Activated CD4-positive, alpha-beta T cell treated with anti-CD3 and anti-CD28 coated beads, Interleukin-2, amount 10 ng/mL, durations not matched to agents 7 days and 5 days (primary cell): ENCODE results near the gene TTLL11. TPM values are rescaled to one million over a fixed set of nuclear protein-coding genes. Genes with fewer than 3 reads are reported as not detected.
"Not testable (repeated sequence)": the region's sequence is repeated elsewhere in the genome, so short reads cannot be mapped to it uniquely, and the experiment has no call there.

Experiments
- CTCF ChIA-PET: fragments of 350-600 bp; sonication (Branson Sonifier 250); formaldehyde crosslinking; loops from one replicate; lab custom pipeline; 2021; ENCODE audit warnings: antibody characterized with exemption; lab: Charles Lee
- POLR2A ChIA-PET: fragments of 350-600 bp; sonication (Branson Sonifier 250); formaldehyde crosslinking; loops from one replicate; lab custom pipeline; 2021; ENCODE audit warnings: antibody characterized with exemption; lab: Charles Lee
- DNase-seq: peaks from one replicate; pipeline ENCODE4 v3.0.0-alpha.2; 2020
- H3K27ac Mint-ChIP-seq: one replicate; pipeline ENCODE4 v1.8.0; 2021; ENCODE audit warnings: mild to moderate bottlenecking, moderate library complexity, mixed read lengths
- H3K27me3 Mint-ChIP-seq: one replicate; pipeline ENCODE4 v1.8.0; 2021; ENCODE audit warnings: mixed read lengths
- H3K36me3 Mint-ChIP-seq: one replicate; pipeline ENCODE4 v1.8.0; 2021; ENCODE audit warnings: low read depth, mixed read lengths
- H3K4me1 Mint-ChIP-seq: one replicate; pipeline ENCODE4 v1.8.0; 2021; ENCODE audit warnings: mixed read lengths
- H3K4me3 Mint-ChIP-seq: one replicate; pipeline ENCODE4 v1.8.0; 2021; ENCODE audit warnings: mild to moderate bottlenecking, moderate library complexity, mixed read lengths
- H3K9me3 Mint-ChIP-seq: one replicate; pipeline ENCODE4 v1.8.0; 2021; ENCODE audit warnings: mixed read lengths
- total RNA-seq, 2 experiments: library from RNA; stranded (reverse); gene quantifications; one replicate each; pipeline ENCODE4 v1.2.3, GENCODE V29; 2021

Gene TTLL11
- total RNA-seq, 2 experiments from 2014 or later: 2.6 to 3.1 TPM

- POLR2A ChIA-PET: no interaction called here
- no peaks in the 10 kb centered on the region for H3K27me3 Mint-ChIP-seq
Observed at GRCh38 chr9:122080986-122081385, 12.1 kb downstream of the TTLL11 start.

GRCh38 chr9:122078557-122078956 lies 14.6 kb downstream of the TTLL11 start:
- POLR2A ChIA-PET: no interaction called here

More at GRCh38 chr9:122080986-122081385, 12.1 kb downstream of the TTLL11 start:
- H3K4me1 Mint-ChIP-seq: no peaks in the 10 kb centered on the region
- H3K9me3 Mint-ChIP-seq: peaks cover 11% of the 10 kb centered on the region
- no peak overlapping the region for H3K27ac Mint-ChIP-seq
- H3K4me3 Mint-ChIP-seq: no peak overlapping the region
- CTCF ChIA-PET: no interaction called here
- DNase-seq: no peak
- peaks cover 7% of the 10 kb centered on the region for H3K36me3 Mint-ChIP-seq

GRCh38 chr9:122076773-122077172 lies 16.3 kb downstream of the TTLL11 start:
- Mint-ChIP-seq H3K4me3 (no peak overlapping the region), H3K27me3 (no peaks in the 10 kb centered on the region), H3K4me1 (no peaks in the 10 kb centered on the region), H3K36me3 (peaks cover 7% of the 10 kb centered on the region), H3K9me3 (peaks cover 11% of the 10 kb centered on the region), H3K27ac (no peak overlapping the region)
- ChIA-PET POLR2A (no interaction called here), CTCF (no interaction called here)
- DNase-seq: no peak

More at GRCh38 chr9:122078557-122078956, 14.6 kb downstream of the TTLL11 start:
- Mint-ChIP-seq H3K4me3 (no peak overlapping the region), H3K36me3 (peaks cover 7% of the 10 kb centered on the region), H3K4me1 (no peaks in the 10 kb centered on the region), H3K9me3 (peaks cover 11% of the 10 kb centered on the region), H3K27me3 (no peaks in the 10 kb centered on the region), H3K27ac (no peak overlapping the region)
- DNase-seq: no peak
- CTCF ChIA-PET: interaction anchor here (1.5 to 1.7 kb wide), 2 partner anchors 11 to 21 kb away, joined by 3 to 5 read pairs; no protein-coding TSS in a partner anchor

- Mint-ChIP-seq H3K9me3 (peaks cover 11% of the 10 kb centered on the region), H3K4me3 (no peak overlapping the region), H3K36me3 (peaks cover 7% of the 10 kb centered on the region), H3K27ac (no peak overlapping the region), H3K27me3 (no peaks in the 10 kb centered on the region), H3K4me1 (no peaks in the 10 kb centered on the region)
- no peak for DNase-seq
- CTCF ChIA-PET: no interaction called here
- POLR2A ChIA-PET: no interaction called here
Observed at GRCh38 chr9:122076117-122076516, 17.0 kb downstream of the TTLL11 start.

- H3K4me1 Mint-ChIP-seq: no peaks in the 10 kb centered on the region
- H3K27me3 Mint-ChIP-seq: no peaks in the 10 kb centered on the region
- peaks cover 11% of the 10 kb centered on the region for H3K9me3 Mint-ChIP-seq
- H3K27ac Mint-ChIP-seq: no peak overlapping the region
- H3K4me3 Mint-ChIP-seq: no peak overlapping the region
- no peak for DNase-seq
- POLR2A ChIA-PET: no interaction called here
- CTCF ChIA-PET: interaction anchor here (0.6 kb wide), 1 partner anchor 111 kb away, joined by 3 read pairs; no protein-coding TSS in a partner anchor
- peaks cover 7% of the 10 kb centered on the region for H3K36me3 Mint-ChIP-seq
Observed at GRCh38 chr9:122075135-122076030, 17.7 kb downstream of the TTLL11 start.

- Mint-ChIP-seq H3K4me3 (no peak overlapping the region), H3K27me3 (no peaks in the 10 kb centered on the region), H3K9me3 (peaks cover 3% of the 10 kb centered on the region), H3K27ac (no peak overlapping the region), H3K36me3 (no peaks in the 10 kb centered on the region), H3K4me1 (no peaks in the 10 kb centered on the region)
- CTCF ChIA-PET: interaction anchor here (1.0 kb wide), 1 partner anchor 9 kb away, joined by 4 read pairs; no protein-coding TSS in a partner anchor
- DNase-seq: no peak
- POLR2A ChIA-PET: no interaction called here
Observed at GRCh38 chr9:122071715-122072114, 21.4 kb downstream of the TTLL11 start.

GRCh38 chr9:122070728-122071515 lies 22.2 kb downstream of the TTLL11 start:
- Mint-ChIP-seq H3K4me3 (no peak overlapping the region), H3K4me1 (no peaks in the 10 kb centered on the region), H3K27ac (no peak overlapping the region), H3K9me3 (no peaks in the 10 kb centered on the region), H3K27me3 (no peaks in the 10 kb centered on the region), H3K36me3 (no peaks in the 10 kb centered on the region)
- POLR2A ChIA-PET: no interaction called here
- DNase-seq: no peak
- CTCF ChIA-PET: no interaction called here

GRCh38 chr9:122066680-122067079 lies 26.4 kb downstream of the TTLL11 start:
- CTCF ChIA-PET, H3K9me3 Mint-ChIP-seq, H3K36me3 Mint-ChIP-seq, H3K27me3 Mint-ChIP-seq, POLR2A ChIA-PET, H3K4me3 Mint-ChIP-seq, H3K4me1 Mint-ChIP-seq, H3K27ac Mint-ChIP-seq, DNase-seq: not testable (repeated sequence)

GRCh38 chr9:122065923-122066629 lies 27.0 kb downstream of the TTLL11 start:
- Mint-ChIP-seq H3K9me3 (no peaks in the 10 kb centered on the region), H3K27me3 (no peaks in the 10 kb centered on the region), H3K27ac (no peak overlapping the region), H3K36me3 (no peaks in the 10 kb centered on the region), H3K4me3 (no peak overlapping the region), H3K4me1 (no peaks in the 10 kb centered on the region)
- CTCF ChIA-PET: no interaction called here
- POLR2A ChIA-PET: no interaction called here
- no peak for DNase-seq

- no peaks in the 10 kb centered on the region for H3K27me3 Mint-ChIP-seq
- H3K36me3 Mint-ChIP-seq: no peaks in the 10 kb centered on the region
- no peak for DNase-seq
- ChIA-PET CTCF (interaction anchor here (0.7 to 1.1 kb wide), 2 partner anchors 13 to 121 kb away, joined by 3 read pairs; no protein-coding TSS in a partner anchor), POLR2A (no interaction called here)
- H3K4me3 Mint-ChIP-seq: no peak overlapping the region
- H3K9me3 Mint-ChIP-seq: no peaks in the 10 kb centered on the region
- no peak overlapping the region for H3K27ac Mint-ChIP-seq
- H3K4me1 Mint-ChIP-seq: no peaks in the 10 kb centered on the region
Observed at GRCh38 chr9:122060481-122060880, 32.6 kb downstream of the TTLL11 start.

GRCh38 chr9:122059955-122060324 lies 33.2 kb downstream of the TTLL11 start:
- no peaks in the 10 kb centered on the region for H3K36me3 Mint-ChIP-seq
- H3K27me3 Mint-ChIP-seq: no peaks in the 10 kb centered on the region
- POLR2A ChIA-PET: no interaction called here
- no peak for DNase-seq
- H3K27ac Mint-ChIP-seq: no peak overlapping the region
- H3K9me3 Mint-ChIP-seq: no peaks in the 10 kb centered on the region
- CTCF ChIA-PET: interaction anchor here (0.7 kb wide), 1 partner anchor 121 kb away, joined by 3 read pairs; no protein-coding TSS in a partner anchor
- no peak overlapping the region for H3K4me3 Mint-ChIP-seq
- no peaks in the 10 kb centered on the region for H3K4me1 Mint-ChIP-seq

- H3K9me3 Mint-ChIP-seq: no peaks in the 10 kb centered on the region
- no peaks in the 10 kb centered on the region for H3K27me3 Mint-ChIP-seq
- no peak for DNase-seq
- CTCF ChIA-PET: no interaction called here
- H3K27ac Mint-ChIP-seq: no peak overlapping the region
- H3K4me1 Mint-ChIP-seq: no peaks in the 10 kb centered on the region
- no peak overlapping the region for H3K4me3 Mint-ChIP-seq
- no peaks in the 10 kb centered on the region for H3K36me3 Mint-ChIP-seq
- POLR2A ChIA-PET: no interaction called here
Observed at GRCh38 chr9:122059214-122059954, 33.7 kb downstream of the TTLL11 start.
